GM18868 (cell line): ENCODE data around the gene PLAAT5.
"Not testable (repeated sequence)": the region's sequence is repeated elsewhere in the genome, so short reads cannot be mapped to it uniquely, and the experiment has no call there.

Experiments used
- ATAC-seq: cut with Tn5 transposase; IDR thresholded peaks from one replicate; pipeline ENCODE4 v1.9.1; 2021; ENCODE audit warnings: mild to moderate bottlenecking, moderate library complexity; ENCODE audit not compliant: unreplicated experiment

The PLAAT5 gene

GRCh38 chr11:63490551-63491239 is at the start of gene PLAAT5:
Gene PLAAT5, minus strand, starts transcription at chr11:63491167. Its CDS starts 133 bp downstream, at chr11:63491034.
- no peak for ATAC-seq

GRCh38 chr11:63537293-63538101 is 46.5 kb upstream of the PLAAT5 start:
- ATAC-seq, result no peak

- ATAC-seq, result no peak
Observed at GRCh38 chr11:63536669-63537292, 45.8 kb upstream of the PLAAT5 start, which contains the start of gene PLAAT4. Gene PLAAT4, plus strand, starts transcription at chr11:63536808. Its CDS starts 61 bp downstream, at chr11:63536869.

GRCh38 chr11:63535734-63536133 is 44.8 kb upstream of the PLAAT5 start:
- no peak for ATAC-seq

GRCh38 chr11:63534895-63535461 is 44.0 kb upstream of the PLAAT5 start:
- ATAC-seq, result no peak

- ATAC-seq, result no peak
Observed at GRCh38 chr11:63534076-63534475, 43.1 kb upstream of the PLAAT5 start.

- no peak for ATAC-seq
Observed at GRCh38 chr11:63532799-63533475, 42.0 kb upstream of the PLAAT5 start.

GRCh38 chr11:63532117-63532516 is 41.1 kb upstream of the PLAAT5 start:
- ATAC-seq, result no peak

GRCh38 chr11:63531074-63531792 is 40.3 kb upstream of the PLAAT5 start:
- peak; percentile 84 for ATAC-seq

GRCh38 chr11:63530021-63530420 is 39.1 kb upstream of the PLAAT5 start:
- ATAC-seq, result no peak

- ATAC-seq, result not testable (repeated sequence)
Observed at GRCh38 chr11:63529373-63529772, 38.4 kb upstream of the PLAAT5 start.

GRCh38 chr11:63528729-63529278 is 37.8 kb upstream of the PLAAT5 start:
- ATAC-seq, result not testable (repeated sequence)

- ATAC-seq, result not testable (repeated sequence)
Observed at GRCh38 chr11:63528156-63528555, 37.2 kb upstream of the PLAAT5 start.

- ATAC-seq, result no peak
Observed at GRCh38 chr11:63527667-63528066, 36.7 kb upstream of the PLAAT5 start.

- no peak for ATAC-seq
Observed at GRCh38 chr11:63523151-63523550, 32.2 kb upstream of the PLAAT5 start.

- ATAC-seq, result no peak
Observed at GRCh38 chr11:63521896-63522295, 30.9 kb upstream of the PLAAT5 start.

GRCh38 chr11:63520606-63521170 is 29.7 kb upstream of the PLAAT5 start:
- no peak for ATAC-seq

- no peak for ATAC-seq
Observed at GRCh38 chr11:63518548-63518947, 27.6 kb upstream of the PLAAT5 start.

GRCh38 chr11:63517156-63517555 is 26.2 kb upstream of the PLAAT5 start:
- ATAC-seq, result no peak
